Esophagus muscularis mucosa (tissue), 4 donors: ENCODE results near the gene HMGA1. TPM values are rescaled to one million over a fixed set of nuclear protein-coding genes. Genes with fewer than 3 reads are reported as not detected.
A peak's percentile ranks its signal among the peaks of the same experiment; 100 is the strongest.

Experiments used
- DNase-seq: peaks from one replicate; pipeline ENCODE4 v3.0.0-alpha.2; 2017; ENCODE audit errors: extremely low spot score
- H3K27ac ChIP-seq, 4 donors: fragments of 200-600 bp; sonication (generic); replicated peaks in 1 of 4; 1 replicate in 3 of 4; 2 replicates in 1 of 4; pipeline ENCODE4 v1.5.1; 2016 to 2019; ENCODE audit warnings: mild to moderate bottlenecking in 1 of 4
- H3K27me3 ChIP-seq, 4 donors: fragments of 200-600 bp; sonication (generic); one replicate each; pipeline versions ENCODE4 v1.5.1 to v1.6.0; 2016 to 2019
- H3K36me3 ChIP-seq, 4 donors: fragments of 200-600 bp; sonication (generic); one replicate each; pipeline ENCODE4 v1.5.1; 2016 to 2019
- H3K4me1 ChIP-seq, 4 donors: fragments of 200-600 bp; sonication (generic); one replicate each; pipeline ENCODE4 v1.5.1; 2016 to 2019
- H3K4me3 ChIP-seq, 4 donors: fragments of 200-600 bp; sonication (generic); 1 replicate in 2 of 4; 2 replicates in 2 of 4; pipeline ENCODE4 v1.5.1; 2016 to 2019; ENCODE audit warnings: mild to moderate bottlenecking in 4 of 4, moderate library complexity in 1 of 4
- H3K9me3 ChIP-seq, 4 donors: fragments of 200-600 bp; sonication (generic); 1 replicate in 3 of 4; 2 replicates in 1 of 4; pipeline ENCODE4 v1.5.1; 2016 to 2019
- EP300 ChIP-seq: sonication (generic); formaldehyde crosslinking; IDR thresholded peaks from one replicate; pipeline ENCODE4 v1.6.1; 2017; ENCODE audit warnings: antibody characterized with exemption
- POLR2A ChIP-seq: fragments of 450-650 bp; IDR thresholded peaks from one replicate; pipeline ENCODE4 v1.6.1; 2017; ENCODE audit warnings: antibody characterized with exemption, moderate library complexity, mild to moderate bottlenecking, low read depth
- POLR2AphosphoS5 ChIP-seq, 2 donors: sonication (generic); formaldehyde crosslinking; IDR thresholded peaks; one replicate each; pipeline ENCODE4 v1.6.1; 2017; ENCODE audit warnings: antibody characterized with exemption in 2 of 2
- WGBS: methylation state at CpG from one replicate; pipeline ENCODE4 v1.1.5; 2018; 5-methylcytosine and 5-hydroxymethylcytosine counted together
- intact Hi-C: fragments of 100-400 bp; cut with DNase I; formaldehyde crosslinking; loops from one replicate; pipeline ENCODE4 v1.15.1; 2023
- total RNA-seq, 4 donors: library from RNA; depleted of rRNA; stranded (reverse); fragments of >200 nt; gene quantifications; one replicate each; pipeline versions ENCODE4 v1.1.0 to v1.2.1, GENCODE V29; 2016
- TF ChIP-seq, protein P1 (sequence below), 3 experiments: fragments of 200-600 bp in 2 of 3; fragments of 450-650 bp in 1 of 3; sonication (generic) in 2 of 3; IDR thresholded peaks; one replicate each; pipeline ENCODE4 v1.5.1; 2017 to 2019; ENCODE audit warnings: antibody characterized with exemption in 3 of 3, mild to moderate bottlenecking in 2 of 3, moderate library complexity in 1 of 3

Gene HMGA1
- total RNA-seq, 4 donors from 2014 or later: 8.3 to 27.2 (median 17.5) TPM

DNA sequence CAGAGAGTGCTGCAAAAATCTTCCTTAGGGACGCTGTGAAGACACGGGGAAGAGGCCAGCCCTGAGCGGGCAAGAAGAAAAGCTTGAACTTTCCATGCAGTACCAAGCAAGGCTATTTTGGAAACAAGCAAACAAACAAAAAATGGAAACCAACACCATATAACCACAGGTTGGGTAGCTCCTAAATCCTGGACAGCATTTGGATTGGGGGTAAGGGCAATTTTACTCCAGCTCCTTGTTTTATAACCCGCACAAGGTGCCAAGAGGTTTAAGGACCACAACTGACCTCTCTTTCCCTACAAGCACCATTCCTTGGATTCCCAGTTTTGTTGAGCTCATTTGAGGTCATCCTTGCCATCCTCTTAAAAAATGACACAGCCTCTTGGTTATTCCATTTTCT, 43.5 kb downstream of the HMGA1 start:
- DNase-seq: no peak
- Histone ChIP-seq H3K4me1 (peaks cover 1 to 43% (median 20%) of the 10 kb centered on the region in 4 donors), H3K4me3 (no peak overlapping the region), H3K9me3 (no peaks in the 10 kb centered on the region), H3K36me3 (peaks cover 0 to 47% (median 16%) of the 10 kb centered on the region in 4 donors), H3K27me3 (no peaks in the 10 kb centered on the region), H3K27ac (no peak overlapping the region)
- WGBS: 95% methylated on average over 4 of the region's 4 CpGs
- TF ChIP-seq POLR2AphosphoS5 (IDR thresholded peaks at IDR 0.05) (no peak), POLR2A (no peak)
- intact Hi-C loops: no loop called here

DNA sequence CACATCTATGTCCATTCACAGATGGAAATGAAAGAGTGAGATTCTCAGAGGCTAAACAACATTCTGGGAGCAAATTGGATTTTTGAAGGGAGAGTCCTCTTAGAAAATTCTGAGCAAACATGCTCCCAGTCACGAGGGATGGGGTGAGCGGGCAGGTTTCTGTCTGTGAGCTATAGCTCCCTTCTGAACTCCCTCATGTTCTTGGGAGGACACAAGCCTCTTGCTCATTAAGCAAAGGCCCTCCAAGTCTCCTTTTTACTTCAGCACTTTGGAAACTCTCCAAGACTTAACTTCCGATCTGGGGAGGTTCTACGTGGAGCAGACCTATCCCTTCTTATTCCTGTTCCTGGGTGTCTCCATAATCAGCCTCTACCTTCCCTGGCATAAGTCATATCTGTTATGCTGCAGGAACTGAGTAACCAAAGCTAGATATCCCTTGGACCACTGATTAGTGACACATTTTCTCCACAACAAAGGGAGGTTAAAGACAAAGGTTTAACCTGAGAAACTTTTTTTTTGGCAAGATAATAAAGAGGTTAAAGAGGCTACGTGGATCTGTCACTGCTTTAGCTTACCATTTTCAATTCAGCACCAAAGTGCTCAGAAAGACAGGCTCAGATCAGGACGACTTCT, 45.1 kb downstream of the HMGA1 start:
- intact Hi-C loops: no loop called here
- Histone ChIP-seq H3K27ac (no peak overlapping the region), H3K27me3 (no peaks in the 10 kb centered on the region), H3K4me1 (peaks cover 12 to 47% (median 25%) of the 10 kb centered on the region in 4 donors), H3K9me3 (no peaks in the 10 kb centered on the region), H3K4me3 (no peak overlapping the region), H3K36me3 (peaks cover 0 to 47% (median 16%) of the 10 kb centered on the region in 4 donors)
- no peak for DNase-seq
- no peak for TF ChIP-seq POLR2A
- no peak for TF ChIP-seq POLR2AphosphoS5 (IDR thresholded peaks at IDR 0.05)
- TF ChIP-seq EP300: no peak
- TF ChIP-seq, protein P1, sequence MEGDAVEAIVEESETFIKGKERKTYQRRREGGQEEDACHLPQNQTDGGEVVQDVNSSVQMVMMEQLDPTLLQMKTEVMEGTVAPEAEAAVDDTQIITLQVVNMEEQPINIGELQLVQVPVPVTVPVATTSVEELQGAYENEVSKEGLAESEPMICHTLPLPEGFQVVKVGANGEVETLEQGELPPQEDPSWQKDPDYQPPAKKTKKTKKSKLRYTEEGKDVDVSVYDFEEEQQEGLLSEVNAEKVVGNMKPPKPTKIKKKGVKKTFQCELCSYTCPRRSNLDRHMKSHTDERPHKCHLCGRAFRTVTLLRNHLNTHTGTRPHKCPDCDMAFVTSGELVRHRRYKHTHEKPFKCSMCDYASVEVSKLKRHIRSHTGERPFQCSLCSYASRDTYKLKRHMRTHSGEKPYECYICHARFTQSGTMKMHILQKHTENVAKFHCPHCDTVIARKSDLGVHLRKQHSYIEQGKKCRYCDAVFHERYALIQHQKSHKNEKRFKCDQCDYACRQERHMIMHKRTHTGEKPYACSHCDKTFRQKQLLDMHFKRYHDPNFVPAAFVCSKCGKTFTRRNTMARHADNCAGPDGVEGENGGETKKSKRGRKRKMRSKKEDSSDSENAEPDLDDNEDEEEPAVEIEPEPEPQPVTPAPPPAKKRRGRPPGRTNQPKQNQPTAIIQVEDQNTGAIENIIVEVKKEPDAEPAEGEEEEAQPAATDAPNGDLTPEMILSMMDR (IDR thresholded peaks at IDR 0.05): no peak
- WGBS: 84% methylated on average over 6 of the region's 6 CpGs

DNA sequence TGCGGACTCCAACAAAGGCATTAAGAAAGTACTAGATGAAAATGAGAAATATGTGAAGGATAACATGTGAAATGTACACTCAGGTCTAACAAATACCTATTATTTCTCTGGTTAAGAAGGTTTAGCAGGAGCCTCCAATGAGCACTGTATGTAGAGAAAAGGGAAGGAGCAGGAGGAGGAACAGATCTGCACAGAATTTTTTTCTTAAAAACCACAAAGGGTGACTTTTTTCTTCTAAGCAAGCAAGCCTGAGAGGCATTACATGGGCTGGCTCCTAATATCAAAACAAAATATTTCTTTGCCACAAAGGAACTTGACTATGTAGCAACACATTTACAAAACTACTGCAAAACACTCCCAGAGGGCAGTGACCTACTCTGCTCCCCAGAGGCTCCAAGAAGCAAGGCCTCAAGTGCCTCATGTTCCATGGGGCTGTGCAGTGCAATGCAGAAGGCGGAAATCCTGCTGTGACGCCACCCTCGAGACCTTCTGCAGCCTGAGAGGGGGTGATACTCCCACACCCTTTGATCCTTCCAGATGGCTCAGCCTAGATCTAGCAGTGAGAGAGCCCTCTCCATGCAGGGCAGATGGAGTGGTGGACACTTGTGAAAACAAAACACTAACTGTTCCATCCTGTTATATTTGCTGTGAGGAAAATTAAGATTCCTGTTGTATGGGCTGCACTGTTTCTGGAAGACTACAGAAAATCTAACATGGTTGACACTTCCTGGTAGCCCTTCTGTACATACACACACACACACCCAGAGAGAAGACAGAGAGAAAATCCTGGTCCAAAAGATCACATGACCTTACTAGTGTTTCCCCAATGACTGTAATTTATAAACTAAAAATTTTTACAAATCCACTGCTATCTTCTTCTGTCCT, 48.1 kb downstream of the HMGA1 start:
- TF ChIP-seq POLR2AphosphoS5 (IDR thresholded peaks at IDR 0.05): peak in 1 of 2 donors; percentile 32
- no peak for TF ChIP-seq EP300
- no peak for DNase-seq
- Histone ChIP-seq H3K27ac (peak overlapping the region in 3 of 4 donors; percentile 18 to 47 (median 29)), H3K27me3 (no peaks in the 10 kb centered on the region), H3K36me3 (peaks cover 0 to 47% (median 18%) of the 10 kb centered on the region in 4 donors), H3K9me3 (no peaks in the 10 kb centered on the region), H3K4me3 (no peak overlapping the region), H3K4me1 (peaks cover 17 to 64% (median 35%) of the 10 kb centered on the region in 4 donors)
- intact Hi-C loops: no loop called here
- WGBS: 74% methylated on average over 4 of the region's 4 CpGs

DNA sequence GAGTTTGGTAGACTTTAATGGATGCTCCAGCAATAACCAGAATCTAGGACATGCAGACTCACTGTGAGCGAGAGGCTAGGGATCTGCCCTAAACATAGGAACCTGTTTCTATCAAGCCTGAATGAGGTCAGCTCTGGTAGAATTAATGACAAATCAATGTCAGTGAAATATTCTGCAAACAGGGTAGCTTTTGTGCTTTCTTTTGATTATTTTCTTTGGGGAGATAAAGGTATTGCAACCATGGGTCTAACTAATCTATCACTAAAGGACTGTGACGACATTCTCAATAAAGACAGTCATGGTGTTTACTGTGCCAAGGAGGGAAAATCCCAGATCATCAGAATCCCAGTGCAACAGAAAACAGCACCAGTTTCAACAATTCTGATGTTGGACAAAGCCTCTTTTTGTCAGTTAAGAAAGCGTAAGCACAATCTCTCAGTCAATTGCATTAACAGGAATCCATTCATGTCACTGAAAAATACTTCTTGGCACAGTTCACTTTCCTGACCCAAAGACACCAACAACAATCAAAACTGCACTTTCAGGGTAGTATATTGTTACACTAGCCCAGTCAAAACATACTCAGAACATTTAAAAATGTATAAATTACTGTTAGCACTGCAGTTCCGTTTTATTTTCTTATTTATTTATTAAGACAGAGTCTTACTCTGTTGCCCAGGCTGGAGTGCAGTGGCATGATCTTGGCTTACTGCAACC, 48.9 kb downstream of the HMGA1 start:
- Histone ChIP-seq H3K9me3 (no peaks in the 10 kb centered on the region), H3K4me3 (no peak overlapping the region), H3K36me3 (peaks cover 0 to 41% (median 17%) of the 10 kb centered on the region in 4 donors), H3K4me1 (peaks cover 17 to 64% (median 35%) of the 10 kb centered on the region in 4 donors), H3K27me3 (no peaks in the 10 kb centered on the region), H3K27ac (peak overlapping the region in 3 of 4 donors; percentile 18 to 47 (median 29))
- WGBS: 78% methylated on average over 4 of the region's 4 CpGs
- intact Hi-C loops: no loop called here
- DNase-seq: no peak
- TF ChIP-seq POLR2A: no peak
- TF ChIP-seq POLR2AphosphoS5 (IDR thresholded peaks at IDR 0.05): no peak
- no peak for TF ChIP-seq EP300
- TF ChIP-seq, protein P1 (IDR thresholded peaks at IDR 0.05): no peak

GRCh38 chr6:34288581-34288980, 51.9 kb downstream of the HMGA1 start:
- no peak for DNase-seq
- no peaks in the 10 kb centered on the region for H3K27me3 ChIP-seq
- no peak for TF ChIP-seq EP300
- TF ChIP-seq POLR2AphosphoS5 (IDR thresholded peaks at IDR 0.05): no peak
- no peak for TF ChIP-seq POLR2A
- TF ChIP-seq, protein P1 (IDR thresholded peaks at IDR 0.05): no peak
- intact Hi-C loops: no loop called here
- 68% methylated on average over 5 of the region's 5 CpGs for WGBS
- peak overlapping the region in 1 of 4 donors; percentile 4 for H3K27ac ChIP-seq
- peaks cover 16 to 57% (median 38%) of the 10 kb centered on the region in 4 donors for H3K36me3 ChIP-seq
- no peaks in the 10 kb centered on the region for H3K9me3 ChIP-seq
- no peak overlapping the region for H3K4me3 ChIP-seq
- peaks cover 17 to 44% (median 28%) of the 10 kb centered on the region in 4 donors for H3K4me1 ChIP-seq
